ENCODE measurements around the gene DSCAM. TPM values are rescaled to one million over a fixed set of nuclear protein-coding genes. Genes with fewer than 3 reads are reported as not detected.

Gene DSCAM
- total and polyA plus RNA-seq, 5 donors = under 0.01 TPM; not detected in 4

DNA sequence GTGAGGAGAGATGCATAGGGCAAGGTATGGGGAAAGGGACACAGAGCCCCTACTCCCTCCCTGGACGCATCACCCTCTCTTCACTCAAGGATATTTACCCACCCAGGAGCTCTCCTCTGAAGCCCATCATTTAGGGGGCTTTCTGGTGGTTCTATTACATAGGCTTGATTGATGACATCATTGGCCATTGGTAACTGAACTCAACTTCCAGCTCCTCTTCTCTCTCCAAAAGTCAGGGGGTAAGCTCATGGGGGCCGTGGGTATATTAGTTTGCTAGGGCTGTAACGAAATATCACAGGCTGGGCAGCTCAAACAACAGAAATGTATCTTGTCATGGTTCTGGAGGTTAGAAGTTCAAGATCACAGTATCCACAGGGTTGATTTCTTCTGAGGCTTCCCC is 110.8 kb downstream of the DSCAM start:
- 79% methylated on average over 3 of the region's 3 CpGs for WGBS
- Histone ChIP-seq H3K4me1 (ENCODE audit: control insufficient read depth, insufficient read depth, low read length) (no peaks in the 10 kb centered on the region), H3K4me3 (ENCODE audit: low read length) (no peak overlapping the region), H3K27ac (ENCODE audit: low read length) (no peak overlapping the region), H3K27me3 (ENCODE audit: control insufficient read depth, insufficient read depth) (no peaks in the 10 kb centered on the region), H3K9me3 (ENCODE audit: control insufficient read depth, low read length) (no peaks in the 10 kb centered on the region)
- no peak for ATAC-seq
- intact Hi-C loops (cut with DNase I) = no loop called here
- no peak for DNase-seq

DNA sequence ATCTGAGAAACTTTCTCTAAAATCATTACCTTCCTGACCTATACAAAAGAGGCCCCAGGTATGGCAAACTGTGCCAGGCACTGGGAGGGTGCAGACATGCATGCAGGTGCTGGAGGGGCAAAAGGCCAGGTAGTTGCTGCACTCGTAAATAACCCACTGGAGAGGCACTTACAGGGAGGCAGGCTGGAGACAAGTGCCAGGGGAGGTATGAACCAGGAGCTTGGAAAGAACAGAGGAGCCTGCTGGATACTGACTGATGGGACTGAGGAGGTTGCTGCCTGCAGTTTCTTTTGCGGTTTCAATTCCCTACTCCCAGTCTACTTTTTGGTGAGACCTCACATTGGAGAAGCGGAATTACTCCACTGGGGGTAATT is 113.9 kb downstream of the DSCAM start:
- intact Hi-C loops (cut with DNase I) = no loop called here
- Histone ChIP-seq H3K27ac (ENCODE audit: low read length) (no peak overlapping the region), H3K27me3 (ENCODE audit: control insufficient read depth, insufficient read depth) (no peaks in the 10 kb centered on the region), H3K9me3 (ENCODE audit: control insufficient read depth, low read length) (no peaks in the 10 kb centered on the region), H3K4me1 (ENCODE audit: control insufficient read depth, insufficient read depth, low read length) (no peaks in the 10 kb centered on the region), H3K4me3 (ENCODE audit: low read length) (no peak overlapping the region)
- WGBS = 89% methylated on average over 3 of the region's 3 CpGs
- ATAC-seq = no peak
- no peak for DNase-seq

GRCh38 chr21:40732253-40733023 is 114.5 kb downstream of the DSCAM start:
- intact Hi-C loops (cut with DNase I) = no loop called here
- 51% methylated on average over 4 of the region's 4 CpGs for WGBS
- Histone ChIP-seq H3K4me3 (ENCODE audit: low read length) (no peak overlapping the region), H3K27ac (ENCODE audit: low read length) (no peak overlapping the region), H3K9me3 (ENCODE audit: control insufficient read depth, low read length) (no peaks in the 10 kb centered on the region), H3K4me1 (ENCODE audit: control insufficient read depth, insufficient read depth, low read length) (no peaks in the 10 kb centered on the region), H3K27me3 (ENCODE audit: control insufficient read depth, insufficient read depth) (no peaks in the 10 kb centered on the region)
- DNase-seq (no peak), ATAC-seq (no peak)

- Histone ChIP-seq H3K4me1 (ENCODE audit: control insufficient read depth, insufficient read depth, low read length) (no peaks in the 10 kb centered on the region), H3K27me3 (ENCODE audit: control insufficient read depth, insufficient read depth) (no peaks in the 10 kb centered on the region), H3K4me3 (ENCODE audit: low read length) (no peak overlapping the region), H3K9me3 (ENCODE audit: control insufficient read depth, low read length) (no peaks in the 10 kb centered on the region), H3K27ac (ENCODE audit: low read length) (no peak overlapping the region)
- 98% methylated on average over 1 of the region's 1 CpG for WGBS
- ATAC-seq (no peak), DNase-seq (no peak)
- intact Hi-C loops (cut with DNase I) = no loop called here
These were observed 115.8 kb downstream of the DSCAM start for GRCh38 chr21:40731206-40731605.

- ATAC-seq = no peak
- 80% methylated on average over 7 of the region's 7 CpGs for WGBS
- no peak overlapping the region for H3K27ac ChIP-seq (ENCODE audit: low read length)
These were observed 116.5 kb downstream of the DSCAM start for GRCh38 chr21:40730426-40730800.

GRCh38 chr21:40729761-40730425 is 117.1 kb downstream of the DSCAM start:
- Histone ChIP-seq H3K27ac (ENCODE audit: low read length) (no peak overlapping the region), H3K27me3 (ENCODE audit: control insufficient read depth, insufficient read depth) (no peaks in the 10 kb centered on the region), H3K4me3 (ENCODE audit: low read length) (no peak overlapping the region), H3K4me1 (ENCODE audit: control insufficient read depth, insufficient read depth, low read length) (no peaks in the 10 kb centered on the region), H3K9me3 (ENCODE audit: control insufficient read depth, low read length) (no peaks in the 10 kb centered on the region)
- DNase-seq = no peak
- no peak for ATAC-seq
- intact Hi-C loops (cut with DNase I) = no loop called here
- WGBS = 88% methylated on average over 8 of the region's 8 CpGs

More at GRCh38 chr21:40730426-40730800, 116.5 kb downstream of the DSCAM start:
- H3K4me3 ChIP-seq (ENCODE audit: low read length) = no peak overlapping the region
- intact Hi-C loops (cut with DNase I) = no loop called here
- no peak for DNase-seq
- no peaks in the 10 kb centered on the region for H3K4me1 ChIP-seq (ENCODE audit: control insufficient read depth, insufficient read depth, low read length)
- no peaks in the 10 kb centered on the region for H3K27me3 ChIP-seq (ENCODE audit: control insufficient read depth, insufficient read depth)
- no peaks in the 10 kb centered on the region for H3K9me3 ChIP-seq (ENCODE audit: control insufficient read depth, low read length)

- WGBS = 90% methylated on average over 5 of the region's 5 CpGs
- Histone ChIP-seq H3K4me3 (ENCODE audit: low read length) (no peak overlapping the region), H3K4me1 (ENCODE audit: control insufficient read depth, insufficient read depth, low read length) (no peaks in the 10 kb centered on the region), H3K9me3 (ENCODE audit: control insufficient read depth, low read length) (no peaks in the 10 kb centered on the region), H3K27me3 (ENCODE audit: control insufficient read depth, insufficient read depth) (no peaks in the 10 kb centered on the region), H3K27ac (ENCODE audit: low read length) (no peak overlapping the region)
- ATAC-seq = no peak
- intact Hi-C loops (cut with DNase I) = no loop called here
- DNase-seq = no peak
These were observed 123.0 kb downstream of the DSCAM start for GRCh38 chr21:40723966-40724365.

- intact Hi-C loops (cut with DNase I) = no loop called here
- H3K9me3 ChIP-seq (ENCODE audit: control insufficient read depth, low read length) = no peaks in the 10 kb centered on the region
- DNase-seq (no peak), ATAC-seq (no peak)
- 96% methylated on average over 2 of the region's 2 CpGs for WGBS
- no peaks in the 10 kb centered on the region for H3K4me1 ChIP-seq (ENCODE audit: control insufficient read depth, insufficient read depth, low read length)
- no peak overlapping the region for H3K4me3 ChIP-seq (ENCODE audit: low read length)
- no peak overlapping the region for H3K27ac ChIP-seq (ENCODE audit: low read length)
- H3K27me3 ChIP-seq (ENCODE audit: control insufficient read depth, insufficient read depth) = no peaks in the 10 kb centered on the region
These were observed 123.6 kb downstream of the DSCAM start for GRCh38 chr21:40723317-40723716.

- Histone ChIP-seq H3K27ac (ENCODE audit: low read length) (no peak overlapping the region), H3K27me3 (ENCODE audit: control insufficient read depth, insufficient read depth) (no peaks in the 10 kb centered on the region), H3K9me3 (ENCODE audit: control insufficient read depth, low read length) (no peaks in the 10 kb centered on the region), H3K4me3 (ENCODE audit: low read length) (no peak overlapping the region), H3K4me1 (ENCODE audit: control insufficient read depth, insufficient read depth, low read length) (no peaks in the 10 kb centered on the region)
- no peak for DNase-seq
- 83% methylated on average over 1 of the region's 1 CpG for WGBS
- no peak for ATAC-seq
- intact Hi-C loops (cut with DNase I) = no loop called here
These were observed 127.3 kb downstream of the DSCAM start for GRCh38 chr21:40719615-40720014.

- Histone ChIP-seq H3K9me3 (ENCODE audit: control insufficient read depth, low read length) (no peaks in the 10 kb centered on the region), H3K4me3 (ENCODE audit: low read length) (no peak overlapping the region), H3K4me1 (ENCODE audit: control insufficient read depth, insufficient read depth, low read length) (no peaks in the 10 kb centered on the region), H3K27me3 (ENCODE audit: control insufficient read depth, insufficient read depth) (no peaks in the 10 kb centered on the region), H3K27ac (ENCODE audit: low read length) (no peak overlapping the region)
- 35% methylated on average over 3 of the region's 3 CpGs for WGBS
- intact Hi-C loops (cut with DNase I) = no loop called here
- ATAC-seq (no peak), DNase-seq (no peak)
These were observed 129.9 kb downstream of the DSCAM start for GRCh38 chr21:40717028-40717427.

DNA sequence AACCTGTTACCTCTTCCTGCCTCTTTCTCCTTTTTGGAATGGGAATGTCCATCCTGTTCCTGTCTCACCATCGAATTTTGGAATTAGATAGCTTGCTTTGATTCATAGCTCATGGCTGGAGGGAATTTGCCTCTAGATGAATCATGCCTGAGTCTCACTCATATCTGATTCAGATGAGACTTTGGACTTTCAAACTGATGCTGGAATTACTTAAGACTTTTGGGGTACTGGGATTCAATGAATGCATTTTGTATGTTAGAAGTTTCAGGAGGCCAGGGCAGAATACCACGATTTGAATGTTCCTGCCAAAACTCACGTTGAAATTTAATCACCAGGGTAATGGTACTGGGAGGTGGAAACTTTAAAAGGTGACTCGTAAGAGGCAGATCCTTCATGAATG is 132.4 kb downstream of the DSCAM start:
- no peaks in the 10 kb centered on the region for H3K27me3 ChIP-seq (ENCODE audit: control insufficient read depth, insufficient read depth)
- H3K4me1 ChIP-seq (ENCODE audit: control insufficient read depth, insufficient read depth, low read length) = no peaks in the 10 kb centered on the region
- H3K9me3 ChIP-seq (ENCODE audit: control insufficient read depth, low read length) = no peaks in the 10 kb centered on the region
- H3K27ac ChIP-seq (ENCODE audit: low read length) = no peak overlapping the region
- WGBS = 83% methylated on average over 4 of the region's 4 CpGs
- H3K4me3 ChIP-seq (ENCODE audit: low read length) = no peak overlapping the region
- intact Hi-C loops (cut with DNase I) = no loop called here
- ATAC-seq (no peak), DNase-seq (no peak)

Data from right cardiac atrium (tissue), 5 donors.